GM18502 (cell line): ENCODE data around the gene EHD4.

Experiments used
- ATAC-seq: cut with Tn5 transposase; IDR thresholded peaks from one replicate; pipeline ENCODE4 v1.9.1; 2021; ENCODE audit warnings: mild to moderate bottlenecking; ENCODE audit not compliant: unreplicated experiment, poor library complexity

Gene EHD4

GRCh38 chr15:41972253-41973242 is at the start of gene EHD4:
TSS of gene EHD4 (minus strand) at chr15:41972557. CDS start at chr15:41972494, 63 bp downstream.
- ATAC-seq = peak; percentile 79

DNA sequence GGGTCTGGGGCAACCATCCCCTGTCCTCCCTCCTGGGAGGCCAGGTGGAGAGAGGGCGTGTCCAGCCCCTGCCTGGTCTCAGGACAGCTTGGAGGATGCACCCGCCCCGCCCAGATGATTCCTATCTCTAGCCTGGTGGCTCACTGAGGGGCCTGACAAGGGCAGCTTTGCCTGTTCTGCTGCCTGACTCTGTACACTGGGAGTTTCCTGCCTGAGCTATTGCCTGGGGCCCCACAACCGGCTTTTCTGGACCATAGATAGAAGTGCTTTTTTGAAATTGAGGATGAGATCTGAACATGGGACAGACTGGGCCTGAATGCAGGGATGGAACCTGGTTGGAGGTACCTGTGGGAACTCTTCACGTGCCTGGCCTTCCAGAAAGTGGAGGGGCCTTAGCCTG is 49.2 kb upstream of the EHD4 start:
- ATAC-seq = no peak

GRCh38 chr15:42020713-42021273 is 48.4 kb upstream of the EHD4 start, which contains the start of gene PLA2G4E:
TSS of gene PLA2G4E (minus strand) at chr15:42021042. CDS start at chr15:42021030, 12 bp downstream.
- ATAC-seq = no peak

GRCh38 chr15:42018306-42019224 is 46.2 kb upstream of the EHD4 start:
- ATAC-seq = no peak

DNA sequence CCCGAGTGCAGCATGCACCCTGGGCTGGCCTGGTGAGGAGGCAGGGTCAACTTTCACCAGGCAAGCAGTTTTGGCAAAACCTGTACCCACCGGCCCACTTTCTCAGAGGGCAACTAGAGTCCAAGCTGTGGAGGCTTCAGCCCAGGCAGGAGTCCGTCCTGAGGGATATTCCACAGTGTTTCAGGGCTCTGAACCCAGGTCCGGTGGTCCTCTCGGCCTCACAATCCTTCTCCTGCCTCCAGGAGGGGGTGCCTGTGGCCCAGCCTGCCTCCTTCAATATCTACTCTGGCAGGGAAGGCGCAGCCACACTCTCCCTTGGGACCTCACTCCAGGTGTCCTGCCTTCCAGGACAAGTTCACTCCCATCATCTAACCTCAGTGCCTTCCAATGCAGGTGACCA is 44.6 kb upstream of the EHD4 start:
- no peak for ATAC-seq

DNA sequence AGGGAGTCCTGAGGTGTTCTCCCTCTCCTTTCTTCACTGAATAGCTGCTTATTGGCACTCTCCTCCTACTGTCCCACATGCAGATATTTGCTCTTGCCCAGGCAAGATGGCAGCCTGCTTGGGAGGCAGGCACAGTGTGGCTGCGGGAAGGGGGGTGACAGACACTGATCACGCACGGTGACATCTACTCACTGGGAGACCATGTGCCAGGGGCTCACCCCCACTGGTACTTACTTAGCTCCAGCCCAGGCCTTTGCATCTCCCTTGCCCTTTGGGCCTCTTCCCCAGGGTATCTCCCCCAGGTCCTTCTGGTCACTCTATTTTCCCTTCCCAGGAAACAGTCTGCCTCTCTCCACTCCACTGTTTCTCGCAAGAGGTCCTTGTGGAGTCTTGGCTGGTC is 42.0 kb upstream of the EHD4 start:
- no peak for ATAC-seq

- ATAC-seq = no peak
Measured at GRCh38 chr15:42012928-42013482, 40.6 kb upstream of the EHD4 start.

DNA sequence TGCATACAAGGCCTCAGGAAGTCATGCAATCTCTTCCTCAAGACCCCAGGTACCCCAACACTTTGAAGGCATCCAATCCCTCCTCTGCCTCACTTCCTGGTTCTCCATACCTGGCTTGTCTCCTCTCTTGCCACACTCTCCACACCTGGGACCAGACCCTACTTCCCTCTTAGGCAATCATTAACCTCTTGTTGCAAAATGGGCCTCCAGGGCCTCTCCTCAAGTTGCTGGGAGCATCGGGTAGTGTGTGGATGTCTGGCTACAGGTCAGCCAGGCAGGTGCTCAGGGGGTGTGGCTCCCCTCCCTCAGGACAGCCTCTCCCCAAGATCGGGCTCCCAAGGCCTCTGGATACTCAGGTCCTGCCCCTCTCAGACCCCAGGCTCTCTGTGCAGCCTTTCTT is 39.9 kb upstream of the EHD4 start:
- ATAC-seq = no peak

DNA sequence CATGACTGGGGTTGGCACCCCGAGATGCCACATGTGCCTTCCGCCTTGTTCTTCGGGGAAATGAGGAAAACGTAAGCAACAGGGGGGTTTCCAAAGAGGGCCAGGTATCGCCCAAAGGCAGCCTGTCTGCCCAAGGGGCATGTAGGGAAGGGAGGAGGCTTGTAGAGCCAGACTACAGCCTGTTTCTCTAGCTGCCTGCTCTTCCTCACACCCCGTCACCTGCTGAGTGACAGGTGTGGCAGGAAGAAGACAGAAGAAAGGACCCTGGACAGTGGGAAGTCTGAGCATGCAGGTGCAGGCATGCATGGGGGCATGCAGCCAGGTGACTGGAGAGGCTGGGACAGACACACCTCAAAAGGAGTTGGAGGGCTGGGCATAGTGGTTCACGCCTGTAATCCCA is 38.7 kb upstream of the EHD4 start:
- ATAC-seq = no peak

GRCh38 chr15:42010434-42010833 is 38.1 kb upstream of the EHD4 start:
- peak; percentile 85 for ATAC-seq

- ATAC-seq = no peak
Measured at GRCh38 chr15:42009474-42009873, 37.1 kb upstream of the EHD4 start.

DNA sequence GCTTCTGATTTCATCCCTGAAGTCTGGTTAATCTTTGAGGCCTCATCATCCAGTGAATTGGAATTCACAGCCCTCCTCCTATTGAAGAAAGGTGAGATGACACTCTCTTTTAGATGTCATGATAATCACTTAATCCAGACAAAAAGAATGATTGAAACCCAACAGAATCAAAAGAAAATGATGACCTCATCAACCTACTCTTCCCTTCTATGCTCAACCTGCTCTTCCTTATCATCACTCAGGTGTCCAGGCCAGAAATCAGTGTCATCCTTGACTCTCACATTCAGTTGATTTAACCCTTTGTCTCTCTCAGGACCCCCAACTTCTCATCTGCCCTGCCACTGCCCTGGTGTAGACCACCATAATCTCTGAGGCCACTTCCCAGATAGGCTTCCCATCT is 36.7 kb upstream of the EHD4 start:
- ATAC-seq = no peak

- ATAC-seq = no peak
Measured at GRCh38 chr15:42007386-42007785, 35.0 kb upstream of the EHD4 start.

DNA sequence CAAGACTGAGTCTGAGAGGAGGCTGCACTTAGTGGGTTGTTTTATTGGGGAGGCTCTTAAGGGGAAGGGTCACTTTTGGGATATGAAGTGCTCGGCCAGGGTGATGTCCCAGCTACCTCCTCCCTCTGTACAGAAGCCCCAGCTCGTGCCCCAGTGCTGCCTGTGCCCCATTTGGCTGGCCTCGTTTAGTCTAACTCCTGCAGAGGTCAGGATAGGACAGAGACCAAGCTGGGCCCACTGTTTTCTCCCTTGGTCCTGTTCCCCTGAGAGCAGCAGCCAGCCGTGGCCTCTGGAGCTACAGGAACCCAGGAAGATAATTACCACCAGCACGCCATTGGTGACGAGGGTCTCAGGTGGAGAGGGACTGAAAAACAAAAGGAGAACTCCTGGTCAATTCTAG is 30.0 kb upstream of the EHD4 start:
- no peak for ATAC-seq

- ATAC-seq = no peak
Measured at GRCh38 chr15:42001236-42001635, 28.9 kb upstream of the EHD4 start.

DNA sequence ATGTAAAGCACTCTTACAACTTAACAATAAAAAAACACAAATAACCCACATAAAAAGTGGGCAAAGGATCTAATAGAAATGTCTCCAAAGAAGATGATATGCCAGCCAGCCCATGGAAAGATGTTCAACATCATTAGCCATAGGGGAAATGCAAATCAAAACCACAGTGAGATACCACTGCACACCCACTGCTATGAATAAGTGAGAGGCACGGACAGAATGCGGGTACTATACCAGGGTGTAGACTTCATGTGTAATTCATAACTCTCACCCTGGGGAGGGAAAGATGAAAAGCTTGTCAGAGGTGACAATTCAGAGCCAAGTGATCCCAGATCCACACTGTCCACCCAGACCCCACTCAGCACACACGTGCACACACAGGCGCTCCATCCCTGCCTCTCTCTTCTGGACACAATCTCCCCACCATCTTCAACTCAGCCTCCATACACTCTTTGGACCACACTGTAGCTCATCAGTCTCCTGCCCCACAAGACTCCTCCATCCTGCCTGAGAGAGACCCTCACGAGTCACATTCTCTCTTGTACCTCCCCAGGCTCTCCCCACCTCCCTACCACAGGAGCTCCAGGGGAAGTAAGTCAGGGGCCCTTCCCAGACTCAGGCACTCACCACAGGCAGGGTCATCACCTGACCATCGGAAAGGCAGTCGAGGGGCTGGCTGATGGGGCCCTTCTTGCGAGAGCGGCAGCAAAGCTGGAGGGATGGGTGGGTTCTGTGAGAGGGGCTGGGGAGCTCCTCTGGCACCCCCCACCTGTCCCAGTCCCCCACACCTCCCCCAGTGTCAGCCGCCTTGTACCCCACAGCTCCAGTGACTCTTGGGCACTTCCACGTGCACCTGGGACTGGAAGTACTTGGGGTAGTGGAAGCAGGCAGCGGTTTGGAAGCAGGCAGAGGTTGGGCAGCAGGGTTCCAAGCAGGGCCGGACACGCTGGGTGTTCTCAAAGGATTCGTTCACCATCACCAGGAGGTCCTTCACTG is 27.2 kb upstream of the EHD4 start:
- ATAC-seq = no peak

GRCh38 chr15:41997845-41998244 is 25.5 kb upstream of the EHD4 start:
- ATAC-seq = no peak

GRCh38 chr15:41996921-41997592 is 24.7 kb upstream of the EHD4 start:
- ATAC-seq = no peak

GRCh38 chr15:41996376-41996775 is 24.0 kb upstream of the EHD4 start:
- no peak for ATAC-seq
